BE2C (cell line): ENCODE measurements around the gene GJD2. TPM values are rescaled to one million over a fixed set of nuclear protein-coding genes. Genes with fewer than 3 reads are reported as not detected.
A peak's percentile ranks its signal among the peaks of the same experiment; 100 is the strongest.

ENCODE experiments used
- DNase-seq: peaks from one replicate; pipeline ENCODE4 v3.0.0-alpha.2; 2020
- H3K27me3 ChIP-seq: fragments of 250-450 bp; sonication (Bioruptor Pico); 2 replicates; pipeline ENCODE4 v1.5.1; 2020; ENCODE audit warnings: mild to moderate bottlenecking
- H3K36me3 ChIP-seq: fragments of 250-450 bp; sonication (Bioruptor Pico); 2 replicates; pipeline ENCODE4 v1.5.1; 2020; ENCODE audit warnings: mild to moderate bottlenecking
- H3K4me1 ChIP-seq: fragments of 250-450 bp; sonication (Bioruptor Pico); 2 replicates; pipeline ENCODE4 v1.5.1; 2020
- H3K4me3 ChIP-seq: 2 replicates; pipeline ENCODE4 v1.5.1; 2011; ENCODE audit warnings: low read depth, low read length
- H3K9me3 ChIP-seq: fragments of 250-450 bp; sonication (Bioruptor Pico); 2 replicates; pipeline ENCODE4 v1.5.1; 2020
- polyA plus RNA-seq: library from polyadenylated mRNA; unstranded; fragments of >200 nt; gene quantifications from one replicate; pipeline ENCODE4 v1.2.1, GENCODE V29; 2012; ENCODE audit warnings: low read depth, missing spikeins; ENCODE audit not compliant: insufficient read length, insufficient read depth
- TF ChIP-seq, protein P1 (sequence below): IDR thresholded peaks from 2 replicates; pipeline ENCODE4 v1.5.1; 2012; ENCODE audit warnings: mild to moderate bottlenecking, low read depth, low read length

GJD2 gene
- polyA plus RNA-seq: 6.6 TPM

DNA sequence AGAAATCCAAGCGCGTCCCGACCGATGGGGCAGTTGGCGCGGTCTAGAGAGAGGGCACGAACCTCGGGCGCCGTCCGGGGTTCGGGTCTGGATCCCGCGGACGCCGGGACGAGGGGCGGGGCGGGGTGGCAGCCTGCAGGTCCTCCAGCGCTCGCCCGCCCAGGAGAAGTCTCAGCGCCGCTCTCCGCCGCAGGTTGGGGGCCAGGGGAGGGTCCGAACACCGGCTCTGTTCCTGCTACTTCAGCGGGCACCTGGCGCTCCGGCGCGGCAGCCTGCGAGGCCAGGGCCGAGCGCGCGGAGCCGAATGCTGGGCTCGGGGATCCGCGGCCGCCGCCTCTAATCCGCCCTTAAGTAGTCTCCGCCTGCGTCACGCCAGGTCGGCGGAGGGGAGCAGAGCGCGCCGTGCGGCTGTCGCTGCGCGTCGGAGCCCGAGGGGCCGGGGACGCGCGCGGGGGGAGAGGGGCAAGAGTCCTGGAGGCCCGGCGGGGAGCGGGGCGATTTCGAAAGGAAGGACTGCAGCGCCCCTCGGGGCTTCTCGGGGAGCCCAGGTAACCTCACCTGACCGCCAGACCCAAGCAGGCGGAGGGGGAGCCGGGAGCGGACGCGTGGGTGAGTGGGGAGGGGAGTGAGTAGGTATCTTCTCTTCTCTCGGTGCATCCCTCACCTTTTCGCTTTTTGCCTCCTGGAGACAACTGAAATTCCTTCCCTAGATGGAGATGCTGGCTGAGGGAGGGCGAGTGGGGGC is at the start of gene GJD2:
Gene GJD2 (minus strand): TSS at position 325 of the 745 bp plus-strand sequence. CDS start 510 bp downstream, outside the sequence.
- peak; percentile 61 for DNase-seq
- H3K36me3 ChIP-seq: no peaks in the 10 kb centered on the region
- TF ChIP-seq, protein P1, sequence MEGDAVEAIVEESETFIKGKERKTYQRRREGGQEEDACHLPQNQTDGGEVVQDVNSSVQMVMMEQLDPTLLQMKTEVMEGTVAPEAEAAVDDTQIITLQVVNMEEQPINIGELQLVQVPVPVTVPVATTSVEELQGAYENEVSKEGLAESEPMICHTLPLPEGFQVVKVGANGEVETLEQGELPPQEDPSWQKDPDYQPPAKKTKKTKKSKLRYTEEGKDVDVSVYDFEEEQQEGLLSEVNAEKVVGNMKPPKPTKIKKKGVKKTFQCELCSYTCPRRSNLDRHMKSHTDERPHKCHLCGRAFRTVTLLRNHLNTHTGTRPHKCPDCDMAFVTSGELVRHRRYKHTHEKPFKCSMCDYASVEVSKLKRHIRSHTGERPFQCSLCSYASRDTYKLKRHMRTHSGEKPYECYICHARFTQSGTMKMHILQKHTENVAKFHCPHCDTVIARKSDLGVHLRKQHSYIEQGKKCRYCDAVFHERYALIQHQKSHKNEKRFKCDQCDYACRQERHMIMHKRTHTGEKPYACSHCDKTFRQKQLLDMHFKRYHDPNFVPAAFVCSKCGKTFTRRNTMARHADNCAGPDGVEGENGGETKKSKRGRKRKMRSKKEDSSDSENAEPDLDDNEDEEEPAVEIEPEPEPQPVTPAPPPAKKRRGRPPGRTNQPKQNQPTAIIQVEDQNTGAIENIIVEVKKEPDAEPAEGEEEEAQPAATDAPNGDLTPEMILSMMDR: no peak
- peaks cover under 1% of the 10 kb centered on the region for H3K4me1 ChIP-seq
- H3K27me3 ChIP-seq: peaks cover 8% of the 10 kb centered on the region; the same call in 1 of the 2 replicates
- H3K9me3 ChIP-seq: no peaks in the 10 kb centered on the region
- peak within 1 kb of the TSS; percentile 74 for H3K4me3 ChIP-seq

DNA sequence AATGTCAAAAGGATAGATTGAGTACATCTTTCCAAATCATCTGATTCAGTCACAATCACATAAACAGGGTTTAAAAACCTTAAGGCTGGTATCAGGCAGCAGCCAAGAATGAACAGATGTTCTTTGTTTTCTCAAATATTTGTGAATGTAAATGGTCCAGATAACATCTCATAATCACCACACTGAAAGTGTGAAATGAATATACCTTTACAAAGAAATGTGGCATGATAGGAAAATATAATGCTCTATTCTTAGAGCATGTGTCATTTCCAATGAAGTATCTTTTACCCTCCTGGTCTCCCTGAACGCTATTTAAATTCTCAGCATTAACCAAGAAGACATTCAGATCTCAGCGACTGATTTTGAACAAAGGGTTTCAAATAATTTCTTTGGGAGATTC is 49.3 kb upstream of the GJD2 start:
- Histone ChIP-seq H3K27me3 (no peaks in the 10 kb centered on the region), H3K4me3 (no peak overlapping the region), H3K9me3 (no peaks in the 10 kb centered on the region), H3K36me3 (no peaks in the 10 kb centered on the region), H3K4me1 (peaks cover 23% of the 10 kb centered on the region)
- no peak for DNase-seq
- TF ChIP-seq, protein P1: no peak

DNA sequence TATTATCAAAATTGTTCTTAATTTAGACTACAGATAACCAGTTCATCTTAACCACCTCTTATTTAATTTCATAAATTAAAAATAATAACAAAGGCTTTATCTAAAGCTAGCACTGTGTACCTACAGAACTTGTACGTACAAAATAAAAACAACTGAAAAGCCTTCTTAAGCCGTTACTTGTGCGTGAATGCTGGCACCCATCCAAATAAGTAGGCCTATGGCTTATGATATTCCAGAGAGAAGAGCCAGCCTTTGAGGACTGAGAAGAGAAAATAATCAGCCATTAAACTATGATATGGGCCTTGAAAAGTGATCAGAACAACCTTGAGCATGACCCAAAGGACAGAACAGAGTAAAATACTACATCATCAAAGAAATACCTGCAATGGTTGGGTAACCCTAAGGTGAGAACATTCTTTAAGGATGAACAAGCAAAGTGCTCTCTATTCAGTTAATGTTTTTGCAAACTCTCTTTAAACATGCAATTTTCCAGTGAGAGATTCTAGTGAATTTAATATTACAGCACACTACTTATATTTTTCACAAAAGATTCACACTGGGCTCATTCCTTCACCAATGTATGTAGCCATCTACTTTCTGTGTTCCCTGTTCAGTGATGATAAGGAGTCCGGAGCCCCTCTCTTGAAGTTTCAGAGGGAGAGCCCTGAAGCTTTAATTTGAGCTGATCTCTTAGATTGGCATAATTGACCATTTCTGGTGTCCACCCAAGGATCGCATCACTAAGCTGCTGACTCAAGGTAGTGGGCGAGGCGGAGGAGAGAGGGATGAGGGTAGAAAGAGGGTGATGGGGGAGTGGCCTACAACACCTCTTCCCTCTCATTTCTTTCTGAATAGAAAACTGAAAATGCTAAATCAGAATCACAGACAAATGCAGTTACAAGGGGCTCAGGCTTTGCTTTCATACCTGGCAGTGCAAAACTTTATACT is 48.3 kb upstream of the GJD2 start:
- no peaks in the 10 kb centered on the region for H3K36me3 ChIP-seq
- H3K4me1 ChIP-seq: peaks cover 26% of the 10 kb centered on the region
- no peak for DNase-seq
- no peaks in the 10 kb centered on the region for H3K27me3 ChIP-seq
- no peaks in the 10 kb centered on the region for H3K9me3 ChIP-seq
- no peak overlapping the region for H3K4me3 ChIP-seq
- TF ChIP-seq, protein P1: no peak

DNA sequence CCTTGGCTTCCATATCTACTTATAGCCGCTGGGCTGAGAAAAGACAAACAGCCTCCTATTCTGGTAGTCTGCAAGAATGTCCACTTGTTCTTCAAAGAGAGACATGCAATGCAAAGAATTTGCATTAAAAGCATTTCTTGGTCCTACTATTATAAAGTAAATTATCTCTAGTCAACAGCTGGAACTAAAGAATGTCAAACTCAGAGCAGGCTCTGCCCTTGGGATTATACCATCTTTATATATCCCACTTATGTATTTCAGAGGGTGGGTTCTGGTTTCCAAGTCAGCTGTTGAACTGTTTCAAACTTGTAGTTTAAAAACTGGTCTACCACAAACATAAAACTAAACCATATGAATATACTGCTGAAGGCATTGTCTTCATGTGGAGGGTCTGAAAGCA is 47.6 kb upstream of the GJD2 start:
- TF ChIP-seq, protein P1: no peak
- Histone ChIP-seq H3K4me3 (no peak overlapping the region), H3K27me3 (no peaks in the 10 kb centered on the region), H3K36me3 (no peaks in the 10 kb centered on the region), H3K4me1 (peaks cover 23% of the 10 kb centered on the region; the same call in 1 of the 2 replicates), H3K9me3 (no peaks in the 10 kb centered on the region)
- DNase-seq: no peak

DNA sequence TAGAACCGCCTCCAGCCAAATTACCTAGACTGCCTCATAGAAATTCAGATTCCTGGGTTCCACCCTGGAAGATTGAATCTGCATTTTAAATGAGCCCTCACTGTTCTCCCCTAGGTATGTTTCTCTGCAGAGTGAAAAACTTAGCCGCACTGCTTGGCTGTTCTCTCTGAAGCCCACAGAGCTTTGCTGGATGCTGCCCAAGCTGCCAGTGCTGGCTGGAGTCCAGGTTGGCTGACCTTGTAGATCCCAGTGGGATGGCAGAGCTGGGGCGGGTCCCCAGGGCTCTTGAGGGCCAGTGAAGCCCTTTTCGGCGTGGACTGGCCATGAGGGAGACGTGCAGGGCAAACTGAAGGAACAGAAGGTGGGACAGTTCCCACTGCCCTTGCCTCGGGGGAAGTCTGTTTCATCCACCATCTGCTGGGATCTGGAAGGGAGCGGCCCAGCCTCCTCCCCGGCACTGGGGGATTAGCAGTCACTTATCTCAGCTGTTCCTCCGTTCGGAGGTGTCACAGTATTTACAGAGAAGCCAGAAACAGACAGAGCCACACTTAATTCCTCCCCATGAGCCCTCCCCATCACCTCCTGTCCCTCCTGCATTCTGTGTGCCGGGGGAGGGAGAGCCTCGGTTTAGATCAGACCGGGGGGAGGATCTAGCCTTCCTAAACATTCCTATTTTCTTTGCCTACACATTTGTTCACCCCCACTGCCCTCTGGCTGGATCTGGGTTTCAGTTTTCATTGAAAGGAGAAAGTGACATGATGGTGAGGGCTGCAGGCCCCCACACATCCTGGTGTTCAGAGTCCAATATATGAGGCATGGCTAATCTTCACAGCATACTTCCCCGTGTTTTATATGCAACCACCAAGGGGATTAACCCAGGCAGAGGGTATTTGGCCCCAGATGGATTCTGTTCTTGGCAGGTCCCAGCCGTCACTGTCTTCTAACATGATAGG is 44.6 kb upstream of the GJD2 start:
- H3K4me3 ChIP-seq: peak overlapping the region; percentile 37
- peak; percentile 88 for DNase-seq

More for the DNA sequence above, 44.6 kb upstream of the GJD2 start:
- Histone ChIP-seq H3K36me3 (no peaks in the 10 kb centered on the region), H3K9me3 (no peaks in the 10 kb centered on the region), H3K27me3 (no peaks in the 10 kb centered on the region), H3K4me1 (peaks cover 17% of the 10 kb centered on the region; the same call in 1 of the 2 replicates)
- TF ChIP-seq, protein P1: no peak
